ENCODE results near the gene ZNF804B.

ZNF804B gene

GRCh38 chr7:89264126-89264525 lies 504.6 kb downstream of the ZNF804B start:
- no peak overlapping the region for H3K27ac ChIP-seq (replicated peaks)
- no peak for DNase-seq (ENCODE audit: low read depth in 1 of 2, low spot score in 1 of 2)
- no peak for TF ChIP-seq POLR2AphosphoS5 (IDR thresholded peaks at IDR 0.05; ENCODE audit: low read depth)
- TF ChIP-seq, protein P1, sequence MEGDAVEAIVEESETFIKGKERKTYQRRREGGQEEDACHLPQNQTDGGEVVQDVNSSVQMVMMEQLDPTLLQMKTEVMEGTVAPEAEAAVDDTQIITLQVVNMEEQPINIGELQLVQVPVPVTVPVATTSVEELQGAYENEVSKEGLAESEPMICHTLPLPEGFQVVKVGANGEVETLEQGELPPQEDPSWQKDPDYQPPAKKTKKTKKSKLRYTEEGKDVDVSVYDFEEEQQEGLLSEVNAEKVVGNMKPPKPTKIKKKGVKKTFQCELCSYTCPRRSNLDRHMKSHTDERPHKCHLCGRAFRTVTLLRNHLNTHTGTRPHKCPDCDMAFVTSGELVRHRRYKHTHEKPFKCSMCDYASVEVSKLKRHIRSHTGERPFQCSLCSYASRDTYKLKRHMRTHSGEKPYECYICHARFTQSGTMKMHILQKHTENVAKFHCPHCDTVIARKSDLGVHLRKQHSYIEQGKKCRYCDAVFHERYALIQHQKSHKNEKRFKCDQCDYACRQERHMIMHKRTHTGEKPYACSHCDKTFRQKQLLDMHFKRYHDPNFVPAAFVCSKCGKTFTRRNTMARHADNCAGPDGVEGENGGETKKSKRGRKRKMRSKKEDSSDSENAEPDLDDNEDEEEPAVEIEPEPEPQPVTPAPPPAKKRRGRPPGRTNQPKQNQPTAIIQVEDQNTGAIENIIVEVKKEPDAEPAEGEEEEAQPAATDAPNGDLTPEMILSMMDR (IDR thresholded peaks at IDR 0.05; ENCODE audit: insufficient read depth, low read length), result no peak
- H3K4me3 ChIP-seq (replicated peaks; ENCODE audit: insufficient read depth, low read length), result no peak overlapping the region
- no peaks in the 10 kb centered on the region for H3K27me3 ChIP-seq (ENCODE audit: insufficient read depth, poor library complexity, severe bottlenecking)

GRCh38 chr7:89265631-89266030 lies 506.1 kb downstream of the ZNF804B start:
- DNase-seq (ENCODE audit: low read depth in 1 of 2, low spot score in 1 of 2), result no peak
- H3K27me3 ChIP-seq (ENCODE audit: insufficient read depth, poor library complexity, severe bottlenecking), result no peaks in the 10 kb centered on the region
- TF ChIP-seq, protein P1 (IDR thresholded peaks at IDR 0.05; ENCODE audit: insufficient read depth, low read length), result no peak
- no peak for TF ChIP-seq SPI1 (IDR thresholded peaks at IDR 0.05; ENCODE audit: borderline replicate concordance, low read depth)
- no peak for TF ChIP-seq GABPA (IDR thresholded peaks at IDR 0.05; ENCODE audit: low read depth)
- no peak for TF ChIP-seq POLR2AphosphoS5 (IDR thresholded peaks at IDR 0.05; ENCODE audit: low read depth)
- TF ChIP-seq, protein P2, sequence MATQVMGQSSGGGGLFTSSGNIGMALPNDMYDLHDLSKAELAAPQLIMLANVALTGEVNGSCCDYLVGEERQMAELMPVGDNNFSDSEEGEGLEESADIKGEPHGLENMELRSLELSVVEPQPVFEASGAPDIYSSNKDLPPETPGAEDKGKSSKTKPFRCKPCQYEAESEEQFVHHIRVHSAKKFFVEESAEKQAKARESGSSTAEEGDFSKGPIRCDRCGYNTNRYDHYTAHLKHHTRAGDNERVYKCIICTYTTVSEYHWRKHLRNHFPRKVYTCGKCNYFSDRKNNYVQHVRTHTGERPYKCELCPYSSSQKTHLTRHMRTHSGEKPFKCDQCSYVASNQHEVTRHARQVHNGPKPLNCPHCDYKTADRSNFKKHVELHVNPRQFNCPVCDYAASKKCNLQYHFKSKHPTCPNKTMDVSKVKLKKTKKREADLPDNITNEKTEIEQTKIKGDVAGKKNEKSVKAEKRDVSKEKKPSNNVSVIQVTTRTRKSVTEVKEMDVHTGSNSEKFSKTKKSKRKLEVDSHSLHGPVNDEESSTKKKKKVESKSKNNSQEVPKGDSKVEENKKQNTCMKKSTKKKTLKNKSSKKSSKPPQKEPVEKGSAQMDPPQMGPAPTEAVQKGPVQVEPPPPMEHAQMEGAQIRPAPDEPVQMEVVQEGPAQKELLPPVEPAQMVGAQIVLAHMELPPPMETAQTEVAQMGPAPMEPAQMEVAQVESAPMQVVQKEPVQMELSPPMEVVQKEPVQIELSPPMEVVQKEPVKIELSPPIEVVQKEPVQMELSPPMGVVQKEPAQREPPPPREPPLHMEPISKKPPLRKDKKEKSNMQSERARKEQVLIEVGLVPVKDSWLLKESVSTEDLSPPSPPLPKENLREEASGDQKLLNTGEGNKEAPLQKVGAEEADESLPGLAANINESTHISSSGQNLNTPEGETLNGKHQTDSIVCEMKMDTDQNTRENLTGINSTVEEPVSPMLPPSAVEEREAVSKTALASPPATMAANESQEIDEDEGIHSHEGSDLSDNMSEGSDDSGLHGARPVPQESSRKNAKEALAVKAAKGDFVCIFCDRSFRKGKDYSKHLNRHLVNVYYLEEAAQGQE (IDR thresholded peaks at IDR 0.05; ENCODE audit: insufficient replicate concordance, low read depth), result no peak
- H3K4me3 ChIP-seq (replicated peaks; ENCODE audit: insufficient read depth, low read length), result no peak overlapping the region
- H3K27ac ChIP-seq (replicated peaks), result no peak overlapping the region

- no peaks in the 10 kb centered on the region for H3K27me3 ChIP-seq (ENCODE audit: insufficient read depth, poor library complexity, severe bottlenecking)
- no peak overlapping the region for H3K4me3 ChIP-seq (replicated peaks; ENCODE audit: insufficient read depth, low read length)
- DNase-seq (ENCODE audit: low read depth in 1 of 2, low spot score in 1 of 2), result no peak
- H3K27ac ChIP-seq (replicated peaks), result no peak overlapping the region
- TF ChIP-seq, protein P2 (IDR thresholded peaks at IDR 0.05; ENCODE audit: insufficient replicate concordance, low read depth), result no peak
- TF ChIP-seq SPI1 (IDR thresholded peaks at IDR 0.05; ENCODE audit: borderline replicate concordance, low read depth) (no peak), GABPA (IDR thresholded peaks at IDR 0.05; ENCODE audit: low read depth) (no peak), POLR2AphosphoS5 (IDR thresholded peaks at IDR 0.05; ENCODE audit: low read depth) (no peak)
- TF ChIP-seq, protein P1 (IDR thresholded peaks at IDR 0.05; ENCODE audit: insufficient read depth, low read length), result no peak
These were observed 523.8 kb downstream of the ZNF804B start for GRCh38 chr7:89283302-89283701.

DNA sequence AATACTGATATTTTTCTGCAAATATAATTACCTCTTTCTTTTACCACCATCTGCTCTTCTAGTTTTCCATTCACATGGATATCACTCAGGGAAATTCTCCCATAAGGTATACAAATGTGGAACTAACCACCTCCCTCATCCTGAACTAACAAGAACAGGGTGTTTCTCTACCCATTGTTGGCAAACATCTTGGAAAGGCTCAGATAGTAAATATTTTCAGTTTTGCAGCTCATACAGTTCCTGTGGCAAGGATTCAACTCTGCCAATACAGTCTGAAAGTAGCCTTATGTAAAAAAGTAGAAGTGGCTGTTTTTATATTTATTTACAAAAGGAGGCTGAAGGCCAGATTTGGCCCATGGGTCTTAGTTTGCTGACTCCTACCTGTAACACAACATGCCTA lies 549.0 kb downstream of the ZNF804B start:
- TF ChIP-seq SPI1 (IDR thresholded peaks at IDR 0.05; ENCODE audit: borderline replicate concordance, low read depth), result no peak
- TF ChIP-seq, protein P1 (IDR thresholded peaks at IDR 0.05; ENCODE audit: insufficient read depth, low read length), result no peak
- TF ChIP-seq, protein P2 (IDR thresholded peaks at IDR 0.05; ENCODE audit: insufficient replicate concordance, low read depth), result no peak
- TF ChIP-seq GABPA (IDR thresholded peaks at IDR 0.05; ENCODE audit: low read depth), result no peak
- TF ChIP-seq POLR2AphosphoS5 (IDR thresholded peaks at IDR 0.05; ENCODE audit: low read depth), result no peak
- H3K27me3 ChIP-seq (ENCODE audit: insufficient read depth, poor library complexity, severe bottlenecking), result no peaks in the 10 kb centered on the region
- no peak overlapping the region for H3K27ac ChIP-seq (replicated peaks)
- no peak for DNase-seq (ENCODE audit: low read depth in 1 of 2, low spot score in 1 of 2)
- H3K4me3 ChIP-seq (replicated peaks; ENCODE audit: insufficient read depth, low read length), result no peak overlapping the region
